HG03135 (cell line): ENCODE measurements around the gene DNAJB12.
"Not testable (repeated sequence)": the region's sequence is repeated elsewhere in the genome, so short reads cannot be mapped to it uniquely, and the experiment has no call there.

Experiments used
- ATAC-seq: cut with Tn5 transposase; IDR thresholded peaks from one replicate; pipeline ENCODE4 v1.9.1; 2021; ENCODE audit warnings: mild to moderate bottlenecking, moderate library complexity; ENCODE audit not compliant: unreplicated experiment

The DNAJB12 gene

DNA sequence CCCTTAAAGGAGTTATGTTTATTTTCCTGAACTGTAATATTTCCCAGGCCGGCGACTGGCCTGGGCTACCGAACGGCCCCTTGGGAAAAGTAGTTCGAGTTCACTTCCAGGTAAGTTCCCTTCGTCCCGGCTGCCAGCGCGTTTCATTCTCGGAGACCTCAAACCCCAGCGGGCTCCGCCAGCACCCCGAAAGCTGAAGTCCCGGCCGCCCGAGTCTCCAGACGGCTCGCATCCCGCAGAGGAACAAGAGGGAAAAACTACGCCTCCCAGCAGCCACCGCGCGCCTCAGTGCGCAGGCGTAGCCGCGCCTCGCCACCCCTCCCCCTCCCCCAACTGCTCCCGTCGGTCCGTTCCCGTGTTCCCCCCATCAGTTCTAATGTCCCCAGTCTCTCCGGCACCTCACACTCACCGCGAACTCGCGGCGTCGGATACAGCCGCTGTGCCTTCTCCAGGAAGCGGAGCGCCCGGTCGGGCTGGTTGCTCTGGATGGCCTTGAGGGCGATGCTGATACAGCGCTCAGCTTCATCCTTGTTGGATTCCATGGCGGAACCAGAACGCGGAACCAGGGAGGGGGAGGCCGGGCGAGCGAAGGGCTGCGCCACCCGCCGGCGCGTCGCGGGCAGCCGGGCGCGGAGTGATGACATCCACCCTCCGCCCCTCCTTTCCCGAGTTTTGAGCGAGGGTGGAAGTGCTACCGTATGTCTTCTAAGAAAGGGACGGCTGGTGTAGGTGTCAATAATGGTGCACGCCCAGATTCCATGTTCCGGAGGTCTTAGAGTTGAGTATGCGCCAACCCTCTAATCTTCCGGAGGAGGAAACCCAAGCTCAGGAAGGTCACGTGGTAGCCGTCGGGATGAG, at the start of gene DNAJB12:
DNAJB12 (minus strand) TSS at position 564 of the 858 bp plus-strand sequence; CDS start at position 542, 22 bp downstream.
- peak; percentile 73 for ATAC-seq

DNA sequence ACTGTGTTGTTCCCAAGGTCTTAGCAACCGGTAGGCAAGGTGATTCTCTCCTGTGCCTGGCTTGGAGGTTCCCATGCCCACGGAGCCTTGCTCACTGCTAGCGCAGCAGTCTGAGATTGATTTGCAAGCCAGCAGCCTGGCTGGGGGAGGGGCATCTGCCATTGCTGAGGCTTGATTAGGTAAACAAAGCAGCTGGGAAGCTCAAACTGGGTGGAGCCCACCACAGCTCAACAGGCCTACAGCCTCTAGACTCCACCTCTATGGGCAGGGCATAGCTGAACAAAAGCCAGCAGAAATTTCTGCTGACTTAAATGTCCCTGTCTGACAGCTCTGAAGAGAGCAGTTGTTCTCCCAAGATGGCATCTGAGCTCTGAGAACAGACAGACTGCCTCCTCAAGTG, 40.9 kb upstream of the DNAJB12 start:
- ATAC-seq, result not testable (repeated sequence)

DNA sequence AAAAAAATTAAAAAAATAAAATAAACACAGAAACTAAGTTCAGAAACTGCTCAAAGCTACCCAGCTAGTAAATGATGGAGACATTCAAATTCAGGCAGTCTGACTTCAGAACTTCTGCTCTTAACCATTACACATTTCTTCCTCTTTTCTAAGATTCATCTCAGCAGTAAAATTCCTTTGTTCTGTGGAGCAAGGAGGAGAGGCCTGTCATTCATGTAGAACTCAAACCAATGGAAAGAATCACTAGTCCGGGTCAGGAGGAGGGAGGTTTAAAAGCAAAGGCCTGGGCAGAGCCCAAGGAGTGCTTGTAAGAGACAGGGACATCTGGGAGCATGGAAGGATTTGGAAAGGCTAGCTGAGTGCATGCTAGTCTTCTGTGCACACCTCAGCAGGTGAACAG, 37.9 kb upstream of the DNAJB12 start:
- no peak for ATAC-seq

DNA sequence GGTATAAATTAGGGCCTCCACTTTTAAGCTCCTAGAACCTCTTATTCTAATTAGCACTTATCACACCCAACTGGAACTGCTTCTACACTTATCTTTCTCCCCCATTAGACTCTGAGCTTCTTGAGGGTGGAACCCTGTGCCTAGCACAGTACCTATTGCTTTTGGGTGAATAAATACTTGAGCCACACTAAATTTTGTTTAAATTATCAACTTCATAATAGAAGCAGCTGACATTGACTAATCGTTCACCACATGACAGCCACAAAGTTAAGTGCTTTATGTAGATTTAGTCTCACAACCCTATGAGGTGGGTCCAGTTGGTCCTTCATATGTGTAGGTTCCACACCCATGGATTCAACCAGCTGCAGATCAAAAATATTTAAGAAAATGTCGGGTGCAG, 36.0 kb upstream of the DNAJB12 start:
- ATAC-seq, result no peak

DNA sequence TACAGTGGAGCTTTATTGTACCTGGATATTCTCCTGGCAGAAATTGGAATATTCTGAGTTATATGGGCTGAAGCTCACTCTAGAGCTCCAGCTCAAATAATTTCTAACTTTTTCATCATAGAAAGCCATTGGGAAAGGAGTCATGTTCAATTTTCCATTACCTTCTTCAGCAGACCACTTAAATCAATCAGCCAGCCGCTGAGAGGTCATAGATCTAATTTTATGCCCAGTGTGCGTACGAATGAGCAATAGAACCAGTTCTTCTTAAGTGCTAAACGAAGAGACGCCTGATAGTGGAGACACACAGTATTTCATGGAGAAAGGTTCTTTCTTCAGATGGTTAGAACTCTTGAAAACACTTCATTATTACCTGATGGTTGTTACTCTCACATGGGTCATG, 35.0 kb upstream of the DNAJB12 start:
- ATAC-seq, result no peak

DNA sequence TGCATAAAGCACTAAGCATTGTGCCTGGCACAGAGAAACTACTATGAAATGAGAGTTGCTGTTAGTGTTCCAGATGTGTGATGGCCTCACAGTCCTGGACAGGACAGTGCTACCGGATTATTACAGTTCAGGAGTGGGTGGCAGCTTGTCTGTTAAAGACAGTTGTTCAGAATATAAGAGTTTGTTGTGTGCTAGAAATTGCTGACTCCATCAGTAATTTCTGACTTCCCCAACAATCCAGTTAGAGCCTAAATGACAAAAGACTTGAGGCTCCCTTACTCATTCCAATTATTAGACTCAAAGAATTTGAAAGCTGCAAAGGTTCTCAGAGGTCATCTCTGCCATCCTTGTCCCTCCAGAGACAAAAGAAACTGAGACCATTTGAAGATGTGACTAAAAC, 34.3 kb upstream of the DNAJB12 start:
- no peak for ATAC-seq

DNA sequence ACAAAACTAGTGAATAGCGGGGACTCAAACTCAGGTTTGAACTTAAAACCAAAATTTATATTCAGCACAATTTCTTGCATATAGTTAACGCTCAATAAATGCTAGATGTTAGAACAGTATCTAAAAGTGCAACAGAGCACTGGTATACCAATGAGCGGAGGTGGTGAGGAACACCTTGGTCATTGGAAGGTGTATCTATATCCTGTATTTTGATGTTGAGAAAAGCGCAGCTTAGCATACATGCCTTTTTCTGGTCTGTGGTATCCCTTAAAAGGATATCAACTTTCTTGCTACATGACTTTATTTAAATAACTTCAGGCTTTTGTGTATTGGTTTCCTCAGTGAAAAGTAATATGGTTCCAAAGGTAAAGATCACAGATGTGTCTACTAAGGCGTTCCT, 33.3 kb upstream of the DNAJB12 start:
- no peak for ATAC-seq

DNA sequence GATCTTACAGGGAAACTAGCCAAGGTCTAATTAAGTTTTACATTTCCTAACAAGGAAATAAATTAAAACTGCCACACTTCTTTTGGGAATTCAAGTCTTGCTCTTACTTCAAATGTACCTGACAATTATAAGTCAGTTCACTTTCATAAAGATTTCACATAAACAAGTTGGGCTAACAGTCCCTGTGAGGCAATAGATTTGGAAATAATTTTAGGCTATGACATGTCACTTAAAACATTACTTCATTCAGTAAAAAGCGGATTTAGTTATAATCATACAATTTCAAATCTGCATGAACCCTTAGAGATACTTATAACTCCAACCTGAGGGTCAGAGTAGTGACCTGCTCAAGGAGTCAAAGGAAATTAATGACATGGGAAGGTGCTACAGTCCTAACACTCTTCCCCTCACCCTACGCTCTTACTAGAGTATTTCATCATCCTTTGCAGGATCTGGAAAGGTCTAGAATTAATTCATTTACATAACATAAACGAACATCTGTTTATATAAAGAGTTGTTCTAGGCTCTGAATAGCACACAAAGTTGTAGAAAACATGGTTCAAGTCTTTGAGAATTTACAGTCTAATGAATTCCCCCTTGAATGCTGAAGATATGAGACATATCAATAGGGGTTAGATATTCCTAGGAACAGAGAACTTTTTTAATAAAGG, 32.3 kb upstream of the DNAJB12 start:
- ATAC-seq, result no peak

DNA sequence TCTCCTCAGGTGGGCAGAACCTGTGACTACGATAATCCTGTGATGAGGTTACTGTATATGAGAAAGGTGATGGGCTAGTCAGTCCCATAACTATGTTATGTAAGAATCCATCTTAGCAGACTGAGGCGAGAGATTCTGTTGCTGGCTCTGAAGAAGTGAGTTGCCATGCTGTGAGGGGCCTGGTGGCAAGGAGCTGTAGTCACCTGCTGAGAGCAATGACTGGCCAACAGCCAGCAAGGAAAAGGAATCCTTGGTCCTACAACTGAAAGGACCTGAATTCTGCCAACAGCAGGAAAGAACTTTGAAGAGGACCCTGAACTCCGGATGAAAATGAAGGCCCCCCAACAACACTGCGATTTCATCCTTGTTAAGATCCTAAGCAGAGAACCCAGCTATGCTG, 31.0 kb upstream of the DNAJB12 start:
- no peak for ATAC-seq

DNA sequence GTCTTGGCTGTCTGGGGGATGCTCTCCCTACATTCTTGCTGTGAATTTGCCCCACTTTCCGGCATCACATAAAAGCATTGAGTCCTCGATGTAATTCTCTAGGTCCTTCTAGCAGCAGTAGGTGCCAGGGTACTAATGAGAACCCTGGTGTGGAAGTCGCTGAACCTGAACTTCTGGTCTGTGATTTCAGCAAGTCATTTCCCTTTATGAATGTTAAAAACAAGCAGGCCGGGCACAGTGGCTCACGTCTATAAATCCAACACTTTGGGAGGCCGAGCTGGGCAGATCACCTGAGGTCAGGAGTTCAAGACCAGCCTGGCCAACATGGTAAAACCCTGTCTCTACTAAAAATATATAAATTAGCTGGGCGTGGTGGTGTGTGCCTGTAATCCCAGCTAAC, 30.3 kb upstream of the DNAJB12 start:
- not testable (repeated sequence) for ATAC-seq

DNA sequence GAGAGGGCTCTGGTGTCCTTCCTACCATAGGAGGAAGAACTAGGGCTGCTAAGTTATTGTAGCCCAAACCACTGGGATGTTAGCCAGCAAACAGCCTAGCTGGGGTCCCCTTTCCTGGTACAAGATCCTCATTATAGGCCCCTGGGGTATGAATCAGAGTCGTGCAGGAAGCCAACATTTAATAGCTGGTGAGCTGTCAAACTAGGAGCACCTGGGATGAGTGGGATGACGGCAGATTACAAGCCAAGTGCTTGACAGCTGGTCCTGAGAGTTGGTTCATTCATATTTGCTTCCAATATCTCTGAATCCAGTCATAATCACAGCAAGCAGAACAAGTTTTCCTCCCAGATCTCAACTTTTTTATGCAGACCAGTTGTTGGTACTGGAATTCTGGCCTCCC, 25.1 kb upstream of the DNAJB12 start:
- no peak for ATAC-seq

DNA sequence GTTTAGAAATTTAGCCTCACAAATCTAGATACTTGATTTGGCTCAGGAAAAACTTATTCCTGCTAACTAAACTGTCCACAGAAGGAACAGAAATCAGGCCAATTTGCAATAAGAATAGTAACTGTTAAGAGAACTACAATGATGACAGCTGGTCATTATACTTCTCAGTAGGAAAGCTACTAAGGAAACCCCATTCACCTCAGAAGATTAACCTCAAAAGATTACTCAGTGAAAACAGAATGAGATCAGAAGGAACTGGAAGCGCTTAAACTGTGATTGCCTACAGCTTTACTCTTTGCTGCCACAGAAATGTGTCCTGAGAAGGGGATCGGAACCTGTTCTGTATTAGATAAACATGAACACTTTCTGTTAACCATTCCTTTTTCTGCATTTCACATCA, 24.3 kb upstream of the DNAJB12 start:
- ATAC-seq, result no peak

DNA sequence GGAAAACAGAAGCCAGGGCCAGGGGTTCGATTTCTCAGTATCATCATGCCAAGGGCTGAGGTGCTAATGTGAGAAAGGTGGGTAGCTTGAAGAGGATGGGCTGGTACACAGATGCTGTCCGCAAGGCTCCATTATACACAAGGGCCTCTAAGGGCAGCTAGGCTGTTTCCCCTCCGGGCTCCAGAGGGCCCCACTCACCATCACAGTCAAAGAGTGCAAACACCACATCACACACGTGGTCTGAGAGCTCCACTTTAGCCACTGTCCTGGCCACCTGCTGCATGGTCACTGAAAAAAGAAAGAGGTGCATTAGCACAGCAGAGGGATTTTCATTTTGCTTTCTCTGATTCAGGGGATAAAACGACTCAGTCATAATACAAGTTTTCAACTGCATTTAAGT, 20.9 kb upstream of the DNAJB12 start:
- no peak for ATAC-seq

DNA sequence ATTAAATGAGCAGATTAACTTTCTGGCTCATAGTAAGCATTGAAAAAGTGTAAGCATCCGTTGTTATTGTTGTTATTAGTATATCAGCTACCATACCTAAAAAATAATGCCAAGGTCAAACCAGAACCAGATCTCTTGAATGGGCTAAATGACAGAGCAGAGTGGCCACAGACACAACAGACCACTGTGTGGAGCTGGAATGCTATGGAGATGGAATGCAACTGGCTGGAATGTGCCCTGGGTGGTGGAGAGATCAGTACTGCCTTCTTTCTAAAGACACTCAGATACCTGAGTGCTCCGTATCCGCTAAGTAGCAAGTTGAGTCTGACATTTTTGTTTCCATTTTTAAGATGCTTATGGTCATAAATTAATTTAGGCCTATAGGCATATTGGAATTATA, 20.5 kb upstream of the DNAJB12 start:
- no peak for ATAC-seq

DNA sequence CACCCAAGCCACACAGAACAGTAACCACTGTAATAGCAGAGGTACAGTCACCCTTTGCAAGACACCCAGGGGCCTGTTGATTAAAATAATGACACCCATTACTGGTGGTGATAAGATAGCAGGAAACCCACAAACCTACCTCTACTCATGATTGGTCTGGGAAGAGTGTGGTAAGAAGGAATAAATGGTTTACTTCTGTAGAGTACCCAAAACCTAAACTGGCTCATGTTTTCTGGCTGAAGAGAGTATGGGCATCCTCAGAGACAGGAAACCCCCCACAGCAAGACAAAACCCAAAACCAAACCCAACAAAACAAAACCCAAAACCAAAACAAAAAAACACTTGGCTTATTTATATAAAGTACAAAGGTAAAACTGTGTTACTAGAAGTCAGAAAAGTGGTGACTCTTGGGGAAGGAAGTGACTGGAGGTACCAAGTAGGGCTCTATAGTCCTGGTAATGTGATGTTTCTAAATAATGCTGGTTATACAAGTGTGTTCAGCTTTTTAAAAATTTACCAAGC, 15.5 kb upstream of the DNAJB12 start:
- no peak for ATAC-seq

DNA sequence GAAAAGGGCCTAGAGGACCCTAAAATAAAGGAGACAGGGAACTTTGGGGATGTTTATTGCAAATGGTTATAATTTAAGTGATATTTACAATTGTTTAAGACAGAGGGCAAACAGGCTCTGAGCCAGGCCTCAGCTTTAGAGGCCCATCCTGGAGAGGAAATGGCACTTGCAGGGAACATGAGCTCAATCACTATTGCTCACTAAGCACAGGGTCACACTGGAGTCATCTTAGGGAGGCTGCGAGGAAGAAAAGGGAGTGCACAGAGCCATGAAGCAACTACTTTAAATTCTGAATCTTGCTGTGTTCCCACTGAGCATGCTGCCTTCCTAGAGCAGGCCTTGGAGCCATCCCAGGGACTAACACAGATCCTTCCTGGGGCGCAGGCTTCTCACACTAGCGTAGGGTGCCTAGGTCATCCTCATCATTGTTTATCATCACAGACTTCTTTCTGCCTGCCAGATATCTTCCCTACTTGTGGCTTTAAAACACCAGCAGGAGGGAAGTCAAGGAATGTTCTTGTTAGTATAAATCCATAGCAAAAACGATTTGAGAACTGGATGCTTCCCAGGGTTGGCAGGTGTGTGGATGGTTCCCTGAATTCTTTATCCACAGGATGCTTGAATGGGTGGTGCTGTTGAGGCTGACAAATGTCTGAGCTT, 12.7 kb upstream of the DNAJB12 start:
- no peak for ATAC-seq

DNA sequence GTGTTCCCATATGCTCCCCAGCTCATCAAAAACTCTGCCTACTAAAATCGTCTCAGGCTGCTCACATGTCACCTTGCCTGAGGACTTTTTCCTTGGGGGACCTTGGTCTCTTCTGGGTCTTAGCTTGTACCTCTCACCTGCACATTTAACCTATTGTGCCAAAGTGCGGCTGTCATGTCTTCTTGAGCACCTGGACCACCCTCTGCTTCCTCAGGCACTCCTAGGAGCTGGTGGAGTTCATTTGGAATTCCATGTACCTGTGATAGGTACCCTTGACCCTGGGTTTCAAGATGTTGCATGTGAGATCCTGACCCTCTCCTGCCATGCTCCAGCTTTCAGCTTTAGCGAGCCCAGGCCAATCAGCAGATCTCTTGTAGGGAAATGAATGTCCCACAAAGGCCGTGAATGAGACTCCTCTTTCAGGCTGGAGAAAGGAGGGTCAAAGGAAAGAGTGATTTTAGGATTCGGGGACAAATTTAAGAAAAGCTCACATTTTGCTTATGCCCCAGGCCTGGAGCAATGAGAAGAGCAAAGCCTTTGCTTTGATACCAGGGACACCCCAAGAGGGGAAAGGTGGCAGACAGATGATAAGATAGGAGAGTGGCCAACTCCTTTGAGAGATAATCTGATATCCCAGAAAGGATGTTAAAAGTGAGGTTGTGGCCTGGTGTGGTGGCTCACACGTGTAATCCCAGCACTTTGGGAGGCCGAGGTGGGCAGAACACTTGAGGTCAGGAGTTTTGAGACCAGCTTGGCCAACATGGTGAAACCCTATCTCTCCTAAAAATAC, 10.6 kb upstream of the DNAJB12 start:
- no peak for ATAC-seq

DNA sequence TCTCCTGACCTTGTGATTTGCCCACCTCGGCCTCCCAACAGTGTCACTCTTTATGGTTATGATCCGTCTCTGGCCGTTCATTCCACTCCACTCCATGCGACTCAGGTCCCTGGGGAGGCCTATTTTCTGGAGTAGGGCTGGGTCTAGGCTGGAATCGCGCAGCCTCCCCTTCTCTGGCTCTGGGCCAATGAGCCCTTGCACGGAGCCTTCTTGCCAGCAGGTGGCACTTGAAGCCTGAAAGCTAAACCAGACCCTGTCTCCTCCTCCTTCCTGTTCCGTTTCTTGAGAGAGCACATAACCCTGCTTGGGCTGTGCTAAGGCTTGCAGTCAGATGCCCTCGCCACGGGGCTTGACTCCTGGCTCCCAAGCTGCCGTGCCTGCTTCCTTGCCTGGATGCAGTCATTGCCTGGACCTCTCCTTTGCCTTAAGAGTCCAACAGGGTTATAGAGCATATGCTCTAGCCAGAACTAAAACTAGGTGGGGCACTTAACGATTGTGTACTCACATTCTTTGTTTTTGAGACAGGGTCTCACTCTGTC, 9.6 kb upstream of the DNAJB12 start:
- peak; percentile 78 for ATAC-seq

DNA sequence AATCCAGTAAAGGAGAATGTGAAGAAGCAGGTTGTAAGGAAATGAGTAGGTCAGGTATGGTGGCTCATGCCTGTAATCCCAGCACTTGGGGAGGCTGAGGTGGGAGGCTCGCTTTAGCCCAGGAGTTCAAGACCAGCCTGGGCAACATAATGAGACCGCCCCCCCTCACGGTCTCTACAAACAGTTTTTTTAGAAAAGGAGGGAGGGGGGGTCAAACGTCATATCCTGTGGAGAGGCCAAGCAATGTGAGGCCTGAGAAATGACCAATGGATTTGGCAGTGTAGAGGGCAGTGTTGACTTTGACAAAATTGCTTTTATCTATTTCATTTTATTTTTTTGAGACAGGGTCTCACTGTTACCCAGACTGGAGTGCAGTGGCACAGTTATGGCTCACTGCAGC, 2.3 kb upstream of the DNAJB12 start:
- no peak for ATAC-seq

DNA sequence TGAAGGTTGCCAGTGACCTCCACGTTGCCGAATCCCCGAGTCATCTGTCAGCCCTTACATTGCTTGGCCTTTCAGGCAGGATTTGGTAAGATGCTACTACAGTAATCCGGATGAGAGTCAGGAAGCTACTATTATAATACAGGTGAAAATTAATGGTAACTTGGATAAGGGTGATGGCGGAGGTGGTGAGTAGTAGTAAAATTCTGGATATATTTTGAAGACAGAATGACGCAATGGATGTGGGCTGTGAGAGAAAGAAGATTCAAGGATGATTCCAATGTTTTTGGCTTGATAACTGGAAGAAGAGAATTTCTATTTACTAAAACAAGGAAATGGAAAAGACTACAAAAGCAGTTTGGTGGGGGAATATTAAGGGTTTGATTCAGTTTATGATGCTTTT, 1.4 kb upstream of the DNAJB12 start:
- no peak for ATAC-seq

DNA sequence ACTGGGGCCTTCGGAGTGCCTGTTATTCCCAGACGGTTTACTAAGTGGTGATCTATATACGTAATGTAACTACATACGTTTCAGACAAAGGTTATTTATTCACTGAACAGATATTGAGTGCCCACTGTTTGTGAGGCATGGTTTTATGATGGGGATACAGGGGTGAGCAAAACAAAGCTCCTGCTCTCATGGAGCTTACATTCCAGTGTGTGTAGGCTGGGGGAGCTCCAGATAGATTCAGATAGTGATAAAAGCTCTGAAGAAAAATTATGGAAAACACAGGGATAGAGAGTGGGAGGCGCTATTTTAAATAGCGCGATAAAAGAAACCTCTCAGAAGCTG, 466 bp upstream of the DNAJB12 start:
- no peak for ATAC-seq
